SK-N-MC (cell line): ENCODE results near the gene EXD3.
"Not testable (repeated sequence)": the region's sequence is repeated elsewhere in the genome, so short reads cannot be mapped to it uniquely, and the experiment has no call there.

Experiments used
- DNase-seq: peaks from one replicate; pipeline ENCODE4 v3.0.0-alpha.2; 2011; ENCODE audit warnings: low read depth, low spot score
- H3K27ac ChIP-seq: fragments of 200-600 bp; sonication (generic); 2 replicates; pipeline ENCODE4 v1.5.1; 2016; ENCODE audit warnings: mixed run types
- H3K36me3 ChIP-seq: fragments of 200-600 bp; sonication (generic); 2 replicates; pipeline ENCODE4 v1.6.1; 2017; ENCODE audit warnings: antibody characterized with exemption, low read length, mixed read lengths; ENCODE audit not compliant: insufficient read depth
- H3K4me3 ChIP-seq: fragments of 200-600 bp; sonication (generic); 2 replicates; pipeline ENCODE4 v1.5.1; 2016
- H3K9ac ChIP-seq: fragments of 200-600 bp; sonication (generic); 2 replicates; pipeline ENCODE4 v1.8.0; 2017; ENCODE audit warnings: mixed run types, mixed read lengths; ENCODE audit not compliant: insufficient read length
- H3K9me3 ChIP-seq: fragments of 200-600 bp; sonication (generic); 2 replicates; pipeline ENCODE4 v1.6.1; 2017; ENCODE audit warnings: low read depth, mild to moderate bottlenecking, antibody characterized with exemption, low read length, moderate library complexity, mixed read lengths
- EZH2 ChIP-seq: fragments of 200-600 bp; sonication (generic); IDR thresholded peaks from one replicate; pipeline ENCODE4 v1.6.1; 2017; ENCODE audit warnings: antibody characterized with exemption
- FOXP2 ChIP-seq: optimal IDR thresholded peaks from 2 replicates; pipeline ENCODE3; 2011; ENCODE audit warnings: mild to moderate bottlenecking, moderate library complexity; ENCODE audit not compliant: insufficient read depth; ENCODE audit errors: extremely low read length, control extremely low read depth
- POLR2AphosphoS5 ChIP-seq: IDR thresholded peaks from 2 replicates; pipeline ENCODE4 v1.6.1; 2012; ENCODE audit warnings: mild to moderate bottlenecking, low read depth, low read length, borderline replicate concordance

Gene EXD3

DNA sequence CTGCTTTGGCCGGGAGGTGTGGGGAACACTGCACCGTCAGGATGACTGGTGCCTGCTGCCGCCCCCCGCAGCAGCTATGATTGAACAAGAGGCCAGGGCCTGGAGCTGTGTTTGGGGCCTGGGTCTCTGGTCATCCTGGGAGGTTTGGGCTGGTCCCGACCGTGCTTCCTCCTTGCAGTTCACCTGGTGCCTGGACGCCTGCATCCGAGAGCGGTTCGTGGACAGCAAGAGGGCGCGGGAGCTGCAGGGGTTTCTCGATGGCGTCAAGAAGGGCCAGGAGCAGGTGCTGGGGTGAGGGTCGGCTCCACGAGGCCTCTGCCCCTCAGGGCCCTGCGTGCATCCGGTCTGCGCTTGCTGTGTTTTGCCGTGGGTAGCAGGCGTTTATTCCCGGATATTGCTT is 158.9 kb downstream of the EXD3 start:
- H3K27ac ChIP-seq, result no peak overlapping the region
- no peak for DNase-seq
- no peaks in the 10 kb centered on the region for H3K9me3 ChIP-seq
- TF ChIP-seq EZH2 (no peak), FOXP2 (no peak), POLR2AphosphoS5 (no peak)
- H3K36me3 ChIP-seq, result peaks cover 26% of the 10 kb centered on the region; the same call in 1 of the 2 replicates
- no peak overlapping the region for H3K9ac ChIP-seq
- H3K4me3 ChIP-seq, result no peak overlapping the region

GRCh38 chr9:137263506-137263905 is 159.5 kb downstream of the EXD3 start:
- no peaks in the 10 kb centered on the region for H3K9me3 ChIP-seq
- no peak overlapping the region for H3K27ac ChIP-seq
- peaks cover 26% of the 10 kb centered on the region for H3K36me3 ChIP-seq
- DNase-seq, result no peak
- H3K4me3 ChIP-seq, result no peak overlapping the region
- H3K9ac ChIP-seq, result no peak overlapping the region
- TF ChIP-seq EZH2 (no peak), FOXP2 (no peak), POLR2AphosphoS5 (no peak)

GRCh38 chr9:137262909-137263285 is 160.1 kb downstream of the EXD3 start:
- no peak for DNase-seq
- H3K4me3 ChIP-seq, result no peak overlapping the region
- H3K9me3 ChIP-seq, result no peaks in the 10 kb centered on the region
- no peak overlapping the region for H3K27ac ChIP-seq
- H3K36me3 ChIP-seq, result peaks cover 31% of the 10 kb centered on the region
- no peak for TF ChIP-seq EZH2
- no peak overlapping the region for H3K9ac ChIP-seq

GRCh38 chr9:137262173-137262908 is 160.6 kb downstream of the EXD3 start:
- not testable (repeated sequence) for H3K9ac ChIP-seq, H3K4me3 ChIP-seq, H3K9me3 ChIP-seq, H3K27ac ChIP-seq, DNase-seq
- H3K36me3 ChIP-seq, result peaks cover 27% of the 10 kb centered on the region
